ENCODE results near the gene MRGPRX4.
"Not testable (repeated sequence)": the region's sequence is repeated elsewhere in the genome, so short reads cannot be mapped to it uniquely, and the experiment has no call there.

The MRGPRX4 gene

GRCh38 chr11:18172666-18173065 is at the start of gene MRGPRX4:
Gene MRGPRX4, plus strand, starts transcription at chr11:18172837. Its CDS starts 420 bp downstream, at chr11:18173257.
- no peak for DNase-seq

- not testable (repeated sequence) for DNase-seq
Measured at GRCh38 chr11:18131115-18131514, 41.5 kb upstream of the MRGPRX4 start.

GRCh38 chr11:18132341-18132740 is 40.3 kb upstream of the MRGPRX4 start, which contains the start of gene MRGPRX3:
Gene MRGPRX3, plus strand, starts transcription at chr11:18132571. Its CDS starts 4,632 bp downstream, at chr11:18137203.
- no peak for DNase-seq

- DNase-seq, result no peak
Measured at GRCh38 chr11:18135308-18135707, 37.3 kb upstream of the MRGPRX4 start.

GRCh38 chr11:18137186-18137800 is 35.3 kb upstream of the MRGPRX4 start:
- no peak for DNase-seq

- DNase-seq, result no peak
Measured at GRCh38 chr11:18140145-18140544, 32.5 kb upstream of the MRGPRX4 start.

GRCh38 chr11:18144243-18144642 is 28.4 kb upstream of the MRGPRX4 start:
- no peak for DNase-seq

- DNase-seq, result no peak
Measured at GRCh38 chr11:18145025-18145424, 27.6 kb upstream of the MRGPRX4 start.

- no peak for DNase-seq
Measured at GRCh38 chr11:18145837-18146236, 26.8 kb upstream of the MRGPRX4 start.

- DNase-seq, result no peak
Measured at GRCh38 chr11:18151581-18151980, 21.1 kb upstream of the MRGPRX4 start.

- DNase-seq, result no peak
Measured at GRCh38 chr11:18168372-18168771, 4.3 kb upstream of the MRGPRX4 start.

- no peak for DNase-seq
Measured at GRCh38 chr11:18171377-18172000, 1.1 kb upstream of the MRGPRX4 start.

GRCh38 chr11:18173225-18173866 is 709 bp downstream of the MRGPRX4 start:
- DNase-seq, result no peak

- DNase-seq, result no peak
Measured at GRCh38 chr11:18188796-18189195, 16.2 kb downstream of the MRGPRX4 start.

GRCh38 chr11:18189476-18190245 is 17.0 kb downstream of the MRGPRX4 start:
- DNase-seq, result not testable (repeated sequence)

GRCh38 chr11:18191376-18191775 is 18.7 kb downstream of the MRGPRX4 start:
- DNase-seq, result no peak

GRCh38 chr11:18193010-18193409 is 20.4 kb downstream of the MRGPRX4 start:
- no peak for DNase-seq

GRCh38 chr11:18196532-18196931 is 23.9 kb downstream of the MRGPRX4 start:
- no peak for DNase-seq

GRCh38 chr11:18197738-18198137 is 25.1 kb downstream of the MRGPRX4 start:
- not testable (repeated sequence) for DNase-seq

GRCh38 chr11:18203723-18204122 is 31.1 kb downstream of the MRGPRX4 start:
- no peak for DNase-seq

GRCh38 chr11:18204220-18204619 is 31.6 kb downstream of the MRGPRX4 start:
- DNase-seq, result no peak

- no peak for DNase-seq
Measured at GRCh38 chr11:18204771-18205170, 32.1 kb downstream of the MRGPRX4 start.

- DNase-seq, result no peak
Measured at GRCh38 chr11:18209058-18209457, 36.4 kb downstream of the MRGPRX4 start.

Measured in stimulated activated CD8-positive, alpha-beta memory T cell treated with anti-CD3 and anti-CD28 coated beads, Interleukin-4, amount 100 ng/mL, for 48 hours (primary cell).